NCI-H2227 (cell line): ENCODE results near the gene KCNQ1.

Experiments
- DNase-seq: peaks from one replicate; lab custom pipeline; 2025; ENCODE audit not compliant: unreplicated experiment; lab: John Stamatoyannopoulos, UW

KCNQ1 gene

GRCh38 chr11:2846056-2846455 lies 401.2 kb downstream of the KCNQ1 start:
- no peak for DNase-seq

DNA sequence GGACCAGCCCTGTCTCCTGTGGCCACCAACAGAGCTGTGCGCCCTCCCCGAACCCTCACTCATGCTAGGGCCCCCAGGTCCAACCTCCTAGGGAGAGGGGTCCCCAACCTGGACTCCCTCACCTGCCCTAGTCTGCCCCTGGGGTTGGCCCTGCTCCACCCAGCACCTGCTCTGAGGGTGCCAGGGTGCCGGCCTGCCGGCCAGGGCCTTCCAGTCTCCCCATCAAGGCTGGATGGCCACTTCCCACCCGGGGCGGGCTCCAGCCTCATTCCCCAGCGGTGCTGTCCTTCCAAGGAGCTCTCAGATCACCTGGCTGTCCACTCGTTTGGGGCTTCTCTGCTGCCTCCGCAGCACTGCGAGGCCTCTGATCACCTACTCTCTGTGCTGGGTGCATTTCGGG lies 401.7 kb downstream of the KCNQ1 start:
- DNase-seq: no peak

DNA sequence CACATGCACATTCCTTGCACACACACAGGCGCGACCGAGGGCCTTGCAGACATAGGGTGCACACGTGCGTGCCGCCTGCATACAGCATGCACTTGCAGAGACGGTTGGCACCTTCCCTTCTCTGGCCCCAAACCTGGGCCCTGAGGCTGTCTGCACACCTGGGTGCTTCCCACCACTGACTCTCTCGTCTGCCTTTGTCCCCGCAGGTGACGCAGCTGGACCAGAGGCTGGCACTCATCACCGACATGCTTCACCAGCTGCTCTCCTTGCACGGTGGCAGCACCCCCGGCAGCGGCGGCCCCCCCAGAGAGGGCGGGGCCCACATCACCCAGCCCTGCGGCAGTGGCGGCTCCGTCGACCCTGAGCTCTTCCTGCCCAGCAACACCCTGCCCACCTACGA lies 402.8 kb downstream of the KCNQ1 start:
- DNase-seq: peak; percentile 25

- DNase-seq: no peak
These were observed 403.7 kb downstream of the KCNQ1 start for GRCh38 chr11:2848497-2848896.

- no peak for DNase-seq
These were observed 405.4 kb downstream of the KCNQ1 start for GRCh38 chr11:2849994-2850770.

DNA sequence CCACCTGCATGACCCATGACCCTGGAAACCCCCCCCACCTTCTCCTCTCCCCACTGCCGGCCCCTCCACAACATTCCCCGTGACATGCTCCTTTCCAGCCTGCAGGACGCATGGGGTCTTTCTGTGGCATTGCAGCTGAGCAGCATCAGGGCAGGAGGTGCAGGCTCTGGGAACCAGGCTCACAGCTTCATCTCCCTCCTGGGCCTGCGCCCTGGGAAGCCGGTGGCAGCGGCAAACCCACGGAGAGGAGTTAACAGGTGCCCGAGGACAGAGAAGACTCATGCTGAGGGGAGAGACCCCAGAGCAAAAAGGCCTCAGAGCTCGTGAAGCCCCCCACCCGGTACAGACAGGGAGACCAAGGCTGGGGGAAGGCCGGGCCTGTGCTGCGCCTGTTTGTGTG lies 408.6 kb downstream of the KCNQ1 start:
- DNase-seq: no peak

GRCh38 chr11:2853997-2854560 lies 409.3 kb downstream of the KCNQ1 start:
- no peak for DNase-seq

- DNase-seq: no peak
These were observed 410.4 kb downstream of the KCNQ1 start for GRCh38 chr11:2855162-2855561.

GRCh38 chr11:2857276-2857675 lies 412.5 kb downstream of the KCNQ1 start:
- no peak for DNase-seq

DNA sequence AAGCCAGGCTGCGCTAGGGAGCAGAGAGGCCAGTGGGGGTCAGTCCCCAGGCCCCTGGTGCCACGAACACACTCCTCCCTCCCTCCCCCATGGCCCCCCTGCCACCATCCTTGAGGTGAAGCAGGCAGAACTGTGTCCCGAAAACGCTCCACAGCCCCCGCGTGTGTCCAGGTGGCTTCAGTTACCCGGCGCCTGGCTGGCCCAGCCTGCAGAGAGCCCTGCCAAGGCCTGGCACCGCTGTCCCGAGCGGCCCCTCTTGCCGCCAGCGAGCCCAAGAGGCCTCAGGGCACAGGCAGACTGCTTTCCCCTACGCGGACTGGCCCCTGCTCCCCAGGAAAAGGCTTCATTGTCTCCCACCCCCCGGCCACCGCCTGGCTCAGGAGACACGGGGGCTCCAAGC lies 413.1 kb downstream of the KCNQ1 start:
- no peak for DNase-seq

GRCh38 chr11:2858995-2859698 lies 414.3 kb downstream of the KCNQ1 start:
- DNase-seq: no peak

- no peak for DNase-seq
These were observed 414.9 kb downstream of the KCNQ1 start for GRCh38 chr11:2859699-2860037.

- DNase-seq: no peak
These were observed 415.8 kb downstream of the KCNQ1 start for GRCh38 chr11:2860636-2861035.

DNA sequence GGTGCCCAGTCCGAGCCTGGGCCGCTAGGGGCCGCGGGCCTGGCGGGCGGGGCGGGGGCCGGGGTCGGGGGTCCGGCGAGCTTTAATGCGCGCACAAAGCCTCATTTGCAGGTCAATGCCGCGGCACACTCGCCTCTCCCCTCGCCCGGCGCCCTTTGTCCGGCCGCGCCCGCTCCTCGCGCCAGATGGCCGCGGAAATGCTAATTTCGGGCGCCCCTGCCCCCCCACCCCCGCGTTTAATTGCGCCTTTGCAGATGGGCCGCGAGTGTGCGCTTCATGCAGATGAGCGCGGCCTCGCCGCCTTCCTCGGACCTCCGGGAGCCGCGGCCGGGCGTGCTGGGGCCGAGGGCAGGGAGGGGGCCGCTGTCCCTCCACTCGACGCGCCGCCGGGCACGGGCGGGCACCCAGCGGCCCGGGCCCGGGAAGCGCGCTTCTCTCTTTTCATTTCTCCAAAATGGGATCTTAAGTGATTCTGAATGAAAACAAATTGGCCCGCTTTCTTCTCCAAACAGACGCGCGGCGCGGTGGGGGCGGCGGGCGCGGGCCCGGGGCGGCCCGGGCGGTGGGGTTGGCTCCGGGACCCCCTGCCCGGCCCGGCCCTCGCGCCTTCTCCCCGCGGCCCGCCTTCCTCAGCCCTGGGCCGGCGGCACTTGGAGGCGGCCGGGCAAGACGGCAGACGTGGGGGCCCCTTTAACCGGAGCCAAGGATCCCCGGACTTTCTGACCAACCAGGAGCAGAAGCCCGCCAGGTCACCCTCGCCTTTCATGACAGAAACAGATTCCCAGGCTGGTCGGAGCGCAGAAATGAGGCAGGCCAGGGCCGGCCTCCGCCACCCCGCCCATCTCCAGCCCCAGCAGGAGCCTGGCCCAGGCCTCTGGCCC lies 417.8 kb downstream of the KCNQ1 start:
- DNase-seq: no peak

GRCh38 chr11:2863276-2863618 lies 418.4 kb downstream of the KCNQ1 start:
- no peak for DNase-seq

DNA sequence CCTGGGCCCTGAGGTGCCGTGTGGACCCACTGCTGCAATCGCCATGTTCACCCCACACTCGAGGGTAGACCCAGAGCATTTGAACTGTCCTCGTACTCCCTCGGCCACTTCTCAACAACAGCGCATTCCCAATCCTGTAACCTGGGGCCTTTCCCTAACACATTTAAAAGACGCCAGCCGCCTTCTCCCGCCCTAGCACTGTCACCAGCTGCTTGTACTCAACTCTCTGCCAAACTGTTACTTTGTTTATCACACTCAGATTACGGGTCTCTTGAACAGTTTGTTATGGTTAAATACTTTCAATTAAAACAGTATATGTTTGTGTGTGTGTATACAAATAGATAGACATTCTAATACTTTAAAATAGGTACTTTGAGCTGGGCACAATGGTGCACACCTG lies 420.1 kb downstream of the KCNQ1 start:
- no peak for DNase-seq

GRCh38 chr11:2865922-2866577 lies 421.2 kb downstream of the KCNQ1 start:
- DNase-seq: no peak

- no peak for DNase-seq
These were observed 422.3 kb downstream of the KCNQ1 start for GRCh38 chr11:2867142-2867541.

- no peak for DNase-seq
These were observed 423.1 kb downstream of the KCNQ1 start for GRCh38 chr11:2867722-2868505.

- no peak for DNase-seq
These were observed 423.8 kb downstream of the KCNQ1 start for GRCh38 chr11:2868506-2869133.
